WTC11 (cell line): ENCODE results near the gene USP8. TPM values are rescaled to one million over a fixed set of nuclear protein-coding genes. Genes with fewer than 3 reads are reported as not detected.
"Not testable (repeated sequence)": the region's sequence is repeated elsewhere in the genome, so short reads cannot be mapped to it uniquely, and the experiment has no call there.

Experiments used
- ATAC-seq: fragments of 200-7000 bp; cut with Tn5 transposase; 2 replicates; pipeline ENCODE4 v1.10.0; 2021; ENCODE audit warnings: mild to moderate bottlenecking, moderate library complexity
- CTCF ChIA-PET: fragments of 300-600 bp; sonication (Branson Sonifier 250); formaldehyde crosslinking; loops from one replicate; lab custom pipeline; 2021; ENCODE audit warnings: antibody characterized with exemption; lab: Charles Lee
- POLR2A ChIA-PET: fragments of 350-600 bp; sonication (Branson Sonifier 250); formaldehyde crosslinking; loops from one replicate; lab custom pipeline; 2021; ENCODE audit warnings: antibody characterized with exemption; lab: Charles Lee
- DNase-seq: peaks from one replicate; pipeline ENCODE4 v3.0.0; 2021; ENCODE audit warnings: low spot score
- H3K27ac Mint-ChIP-seq: 2 replicates; pipeline ENCODE4 v1.8.0; 2021; ENCODE audit warnings: mixed read lengths
- H3K27me3 Mint-ChIP-seq: 2 replicates; pipeline ENCODE4 v1.8.0; 2021; ENCODE audit warnings: low read depth, mild to moderate bottlenecking, moderate library complexity, mixed read lengths
- H3K36me3 Mint-ChIP-seq: 2 replicates; pipeline ENCODE4 v1.8.0; 2021; ENCODE audit warnings: mixed read lengths
- H3K4me1 Mint-ChIP-seq: 2 replicates; pipeline ENCODE4 v1.8.0; 2022; ENCODE audit warnings: mixed read lengths
- H3K4me3 Mint-ChIP-seq: 2 replicates; pipeline ENCODE4 v1.8.0; 2021; ENCODE audit warnings: mild to moderate bottlenecking, moderate library complexity, mixed read lengths
- H3K9me3 Mint-ChIP-seq: 2 replicates; pipeline ENCODE4 v1.8.0; 2021; ENCODE audit warnings: mixed read lengths
- ATF1 ChIP-seq: sonication (generic); formaldehyde crosslinking; IDR thresholded peaks from 2 replicates; pipeline ENCODE4 v1.8.1; 2023; ENCODE audit warnings: mild to moderate bottlenecking, moderate library complexity, missing genetic modification reagents
- ATF2 ChIP-seq: sonication (generic); formaldehyde crosslinking; IDR thresholded peaks from 2 replicates; pipeline ENCODE4 v1.8.1; 2022; ENCODE audit warnings: low read depth, missing genetic modification reagents, borderline replicate concordance
- E2F4 ChIP-seq: sonication (generic); formaldehyde crosslinking; IDR thresholded peaks from 2 replicates; pipeline ENCODE4 v1.8.1; 2022; ENCODE audit warnings: low read depth, mild to moderate bottlenecking, moderate library complexity, missing genetic modification reagents, borderline replicate concordance
- FOXJ3 ChIP-seq: sonication (generic); formaldehyde crosslinking; IDR thresholded peaks from 2 replicates; pipeline ENCODE4 v1.9.0; 2021; ENCODE audit warnings: missing genetic modification reagents, mild to moderate bottlenecking, borderline replicate concordance
- GRHL2 ChIP-seq: fragments of 250-450 bp; sonication (Bioruptor Pico); IDR thresholded peaks from 2 replicates; pipeline ENCODE4 v1.8.0; 2022; ENCODE audit warnings: mild to moderate bottlenecking, moderate library complexity; ENCODE audit not compliant: insufficient replicate concordance, severe bottlenecking
- KAT7 ChIP-seq: sonication (generic); formaldehyde crosslinking; IDR thresholded peaks from 2 replicates; pipeline ENCODE4 v1.8.1; 2023; ENCODE audit warnings: missing genetic modification reagents, mild to moderate bottlenecking, borderline replicate concordance
- NFE2L1 ChIP-seq: sonication (generic); formaldehyde crosslinking; IDR thresholded peaks from 2 replicates; pipeline ENCODE4 v1.8.1; 2023; ENCODE audit warnings: missing genetic modification reagents
- NR1H2 ChIP-seq: sonication (generic); formaldehyde crosslinking; IDR thresholded peaks from 2 replicates; pipeline ENCODE4 v1.9.0; 2021; ENCODE audit warnings: mild to moderate bottlenecking, moderate library complexity, missing genetic modification reagents
- OVOL2 ChIP-seq: fragments of 250-450 bp; sonication (Bioruptor Pico); IDR thresholded peaks from 2 replicates; pipeline ENCODE4 v1.9.0; 2021; ENCODE audit warnings: mild to moderate bottlenecking, borderline replicate concordance
- RELA ChIP-seq: sonication (generic); formaldehyde crosslinking; IDR thresholded peaks from 2 replicates; pipeline ENCODE4 v1.8.1; 2022; ENCODE audit warnings: missing genetic modification reagents, mild to moderate bottlenecking, borderline replicate concordance
- RORB ChIP-seq: fragments of 250-450 bp; sonication (Bioruptor Pico); IDR thresholded peaks from 2 replicates; pipeline ENCODE4 v1.9.0; 2021; ENCODE audit warnings: mild to moderate bottlenecking
- STAT6 ChIP-seq: sonication (generic); formaldehyde crosslinking; conservative IDR thresholded peaks from 2 replicates; pipeline ENCODE4 v1.8.1; 2023; ENCODE audit warnings: mild to moderate bottlenecking, low read depth, missing genetic modification reagents, moderate library complexity
- ZNF121 ChIP-seq: sonication (generic); formaldehyde crosslinking; IDR thresholded peaks from 2 replicates; pipeline ENCODE4 v1.8.0; 2023; ENCODE audit warnings: missing genetic modification reagents
- ZNF232 ChIP-seq: sonication (generic); formaldehyde crosslinking; IDR thresholded peaks from 2 replicates; pipeline ENCODE4 v1.8.0; 2022; ENCODE audit warnings: mild to moderate bottlenecking, missing genetic modification reagents
- ZNF317 ChIP-seq: sonication (generic); formaldehyde crosslinking; IDR thresholded peaks from 2 replicates; pipeline ENCODE4 v1.8.1; 2023; ENCODE audit warnings: low read depth, mild to moderate bottlenecking, moderate library complexity, missing genetic modification reagents, borderline replicate concordance
- total RNA-seq: library from RNA; stranded (reverse); gene quantifications from 3 replicates; pipeline ENCODE4 v1.2.3, GENCODE V29; 2021

The USP8 gene
- total RNA-seq, 1 experiment from 2014 or later, result 63.7 TPM

GRCh38 chr15:50381438-50381837, 42.8 kb upstream of the USP8 start:
- Mint-ChIP-seq H3K27me3 (no peaks in the 10 kb centered on the region), H3K36me3 (no peaks in the 10 kb centered on the region), H3K4me1 (peaks cover 5% of the 10 kb centered on the region), H3K4me3 (no peak overlapping the region), H3K27ac (no peak overlapping the region), H3K9me3 (no peaks in the 10 kb centered on the region)
- ATAC-seq (no peak), DNase-seq (no peak)
- no peak for TF ChIP-seq ZNF317
- TF ChIP-seq ZNF232, result no peak
- TF ChIP-seq ATF1 (CRISPR knock-in tag), result no peak
- no peak for TF ChIP-seq ATF2 (CRISPR knock-in tag)
- no peak for TF ChIP-seq E2F4 (CRISPR knock-in tag)
- no peak for TF ChIP-seq NR1H2 (CRISPR knock-in tag)
- no peak for TF ChIP-seq NFE2L1 (CRISPR knock-in tag)
- no peak for TF ChIP-seq RELA
- no peak for TF ChIP-seq GRHL2 (CRISPR knock-in tag)
- no peak for TF ChIP-seq ZNF121 (CRISPR knock-in tag)
- no peak for TF ChIP-seq OVOL2
- ChIA-PET CTCF (no interaction called here), POLR2A (interaction anchor here (0.5 kb wide), 1 partner anchor 35 kb away, joined by 3 read pairs; no protein-coding TSS in a partner anchor)

GRCh38 chr15:50382408-50382807, 41.8 kb upstream of the USP8 start:
- POLR2A ChIA-PET, DNase-seq, H3K9me3 Mint-ChIP-seq, H3K36me3 Mint-ChIP-seq, ATAC-seq, H3K27me3 Mint-ChIP-seq, H3K4me3 Mint-ChIP-seq, CTCF ChIA-PET, H3K4me1 Mint-ChIP-seq, H3K27ac Mint-ChIP-seq: not testable (repeated sequence)

GRCh38 chr15:50390554-50391264, 33.5 kb upstream of the USP8 start:
- CTCF ChIA-PET, result no interaction called here
- ATAC-seq, result no peak; the same call in 1 of the 2 replicates
- H3K4me1 Mint-ChIP-seq, result peaks cover 2% of the 10 kb centered on the region; the same call in 1 of the 2 replicates

GRCh38 chr15:50391561-50391960, 32.6 kb upstream of the USP8 start:
- DNase-seq, ATAC-seq, H3K4me1 Mint-ChIP-seq, H3K36me3 Mint-ChIP-seq, H3K9me3 Mint-ChIP-seq, H3K4me3 Mint-ChIP-seq, POLR2A ChIA-PET, H3K27me3 Mint-ChIP-seq, H3K27ac Mint-ChIP-seq: not testable (repeated sequence)
- CTCF ChIA-PET, result interaction anchor here (0.5 kb wide), 1 partner anchor 488 kb away, joined by 3 read pairs; no protein-coding TSS in a partner anchor

More at GRCh38 chr15:50390554-50391264, 33.5 kb upstream of the USP8 start:
- no peak for DNase-seq
- Mint-ChIP-seq H3K27ac (no peak overlapping the region), H3K4me3 (no peak overlapping the region), H3K9me3 (no peaks in the 10 kb centered on the region), H3K27me3 (no peaks in the 10 kb centered on the region), H3K36me3 (no peaks in the 10 kb centered on the region)
- TF ChIP-seq KAT7 (CRISPR knock-in tag) (no peak), STAT6 (CRISPR knock-in tag) (no peak), ZNF121 (CRISPR knock-in tag) (no peak), FOXJ3 (CRISPR knock-in tag) (no peak), RORB (CRISPR knock-in tag) (no peak)
- POLR2A ChIA-PET, result no interaction called here
